Measurements from ENCODE around the gene SNX8. TPM values are rescaled to one million over a fixed set of nuclear protein-coding genes. Genes with fewer than 3 reads are reported as not detected.

Gene SNX8
- total RNA-seq, 1 experiment from 2014 or later: 31.2 TPM

DNA sequence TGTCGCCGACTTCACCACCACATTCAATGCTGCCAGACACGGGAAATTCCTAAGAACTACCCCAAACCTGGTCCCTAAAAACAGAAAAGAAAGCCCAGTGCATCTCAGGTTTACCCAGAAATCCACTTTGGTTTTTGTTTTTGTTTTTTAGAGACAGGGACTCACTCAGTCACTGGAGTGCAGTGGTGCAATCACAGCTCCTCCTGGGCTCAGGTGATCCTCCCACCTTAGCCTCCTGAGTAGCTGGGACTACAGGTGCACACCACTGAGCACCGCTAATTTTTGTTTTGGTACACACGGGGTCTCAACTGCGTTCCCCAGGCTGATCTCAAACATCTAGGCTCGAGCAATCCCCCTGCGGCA is 104.3 kb downstream of the SNX8 start:
- DNase-seq (ENCODE audit: unreplicated experiment): no peak
- intact Hi-C loops (cut with micrococcal nuclease): loop anchor here (2.0 to 10.0 kb wide), 2 partner anchors 397 to 545 kb away; no protein-coding TSS in a partner anchor
- TF ChIP-seq, protein P1, sequence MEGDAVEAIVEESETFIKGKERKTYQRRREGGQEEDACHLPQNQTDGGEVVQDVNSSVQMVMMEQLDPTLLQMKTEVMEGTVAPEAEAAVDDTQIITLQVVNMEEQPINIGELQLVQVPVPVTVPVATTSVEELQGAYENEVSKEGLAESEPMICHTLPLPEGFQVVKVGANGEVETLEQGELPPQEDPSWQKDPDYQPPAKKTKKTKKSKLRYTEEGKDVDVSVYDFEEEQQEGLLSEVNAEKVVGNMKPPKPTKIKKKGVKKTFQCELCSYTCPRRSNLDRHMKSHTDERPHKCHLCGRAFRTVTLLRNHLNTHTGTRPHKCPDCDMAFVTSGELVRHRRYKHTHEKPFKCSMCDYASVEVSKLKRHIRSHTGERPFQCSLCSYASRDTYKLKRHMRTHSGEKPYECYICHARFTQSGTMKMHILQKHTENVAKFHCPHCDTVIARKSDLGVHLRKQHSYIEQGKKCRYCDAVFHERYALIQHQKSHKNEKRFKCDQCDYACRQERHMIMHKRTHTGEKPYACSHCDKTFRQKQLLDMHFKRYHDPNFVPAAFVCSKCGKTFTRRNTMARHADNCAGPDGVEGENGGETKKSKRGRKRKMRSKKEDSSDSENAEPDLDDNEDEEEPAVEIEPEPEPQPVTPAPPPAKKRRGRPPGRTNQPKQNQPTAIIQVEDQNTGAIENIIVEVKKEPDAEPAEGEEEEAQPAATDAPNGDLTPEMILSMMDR (IDR thresholded peaks at IDR 0.05; ENCODE audit: unreplicated experiment): no peak
- no TSS peak for BruUV-seq (replicated peaks)
- CTCF ChIA-PET: interaction anchor here (0.6 to 1.5 kb wide), 10 partner anchors 9 to 1437 kb away, joined by 3 to 6 read pairs (median 4); no protein-coding TSS in a partner anchor
- Mint-ChIP-seq H3K27ac (ENCODE audit: low read depth, unreplicated experiment) (no peak overlapping the region), H3K36me3 (ENCODE audit: insufficient read depth, unreplicated experiment) (peaks cover 27% of the 10 kb centered on the region), H3K27me3 (ENCODE audit: insufficient read depth, unreplicated experiment) (no peaks in the 10 kb centered on the region), H3K4me1 (ENCODE audit: insufficient read depth, unreplicated experiment) (no peaks in the 10 kb centered on the region), H3K4me3 (ENCODE audit: unreplicated experiment) (no peak overlapping the region), H3K9me3 (ENCODE audit: unreplicated experiment) (no peaks in the 10 kb centered on the region)
- POLR2A ChIA-PET: interaction anchor here (0.5 kb wide), 1 partner anchor 148 kb away, joined by 3 read pairs; no protein-coding TSS in a partner anchor

DNA sequence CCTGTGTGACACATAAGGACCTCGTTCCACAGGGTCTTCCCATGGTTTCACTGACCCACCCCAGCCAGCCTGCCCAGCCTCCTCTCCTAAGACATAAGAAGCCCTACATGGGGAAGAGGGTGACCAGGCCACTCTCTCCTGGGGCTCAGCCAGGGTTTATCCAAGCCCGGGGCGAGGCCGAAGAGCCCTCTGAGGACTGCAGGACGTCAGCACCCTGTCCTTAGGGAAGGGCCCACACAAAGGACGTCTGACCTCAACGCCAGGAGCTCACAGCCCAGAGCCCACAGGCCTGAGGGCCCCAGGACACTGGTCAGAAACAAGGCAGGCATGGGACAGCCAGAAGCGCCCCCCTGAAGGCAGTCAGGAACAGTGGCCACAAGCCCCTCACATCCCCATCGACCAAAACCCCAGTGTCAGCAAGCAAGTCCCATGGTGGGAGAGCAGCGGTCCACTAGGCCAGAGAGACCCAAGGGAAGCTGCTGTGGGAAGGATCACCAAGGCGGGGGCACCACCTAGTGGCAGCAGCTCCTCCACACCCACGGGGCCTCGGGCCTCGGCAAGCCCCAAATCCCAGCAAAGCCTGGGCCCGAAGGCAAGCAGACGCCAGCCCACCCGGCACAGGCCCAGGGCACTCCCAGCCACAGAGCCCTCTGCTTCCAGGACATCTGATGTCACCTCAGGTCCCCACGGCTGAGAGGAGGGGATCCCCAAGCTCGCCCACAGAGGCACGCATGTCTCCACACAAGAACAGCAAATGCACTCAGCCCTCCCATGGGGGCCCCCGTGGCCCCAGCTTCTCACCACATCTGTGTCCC is 104.9 kb downstream of the SNX8 start:
- POLR2A ChIA-PET: interaction anchor here (0.5 kb wide), 1 partner anchor 148 kb away, joined by 3 read pairs; no protein-coding TSS in a partner anchor
- Mint-ChIP-seq H3K36me3 (ENCODE audit: insufficient read depth, unreplicated experiment) (peaks cover 23% of the 10 kb centered on the region), H3K27me3 (ENCODE audit: insufficient read depth, unreplicated experiment) (no peaks in the 10 kb centered on the region), H3K27ac (ENCODE audit: low read depth, unreplicated experiment) (peak overlapping the region; percentile 66), H3K4me1 (ENCODE audit: insufficient read depth, unreplicated experiment) (no peaks in the 10 kb centered on the region), H3K4me3 (ENCODE audit: unreplicated experiment) (no peak overlapping the region), H3K9me3 (ENCODE audit: unreplicated experiment) (no peaks in the 10 kb centered on the region)
- BruUV-seq (replicated peaks): no TSS peak
- CTCF ChIA-PET: interaction anchor here (0.6 to 1.5 kb wide), 13 partner anchors 9 to 1437 kb away, joined by 3 to 6 read pairs (median 4); no protein-coding TSS in a partner anchor
- TF ChIP-seq, protein P1 (IDR thresholded peaks at IDR 0.05; ENCODE audit: unreplicated experiment): peak; percentile 57
- DNase-seq (ENCODE audit: unreplicated experiment): peak; percentile 39
- intact Hi-C loops (cut with micrococcal nuclease): loop anchor here (2.0 to 10.0 kb wide), 2 partner anchors 397 to 545 kb away; no protein-coding TSS in a partner anchor

DNA sequence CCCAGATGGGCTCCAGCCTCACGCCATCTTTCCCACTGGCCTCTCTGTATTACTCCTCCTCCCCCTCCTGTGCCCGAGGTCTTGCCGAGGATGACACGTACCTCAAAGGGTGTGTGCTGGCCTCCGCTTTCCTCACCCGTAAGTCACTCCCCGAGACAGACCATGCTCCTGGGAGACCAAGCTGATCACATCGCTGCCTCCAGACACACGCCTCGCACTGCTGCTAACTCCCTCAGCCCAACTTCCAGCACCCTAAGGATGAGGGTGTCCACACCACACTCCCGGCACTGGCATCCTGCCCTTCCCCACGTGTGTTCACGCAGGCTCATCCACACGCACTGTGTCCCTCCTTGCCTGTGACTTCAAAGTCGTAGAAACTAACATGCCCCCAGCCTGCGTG is 105.5 kb downstream of the SNX8 start:
- POLR2A ChIA-PET: interaction anchor here (0.7 kb wide), 1 partner anchor 31 kb away, joined by 3 read pairs; no protein-coding TSS in a partner anchor
- no TSS peak for BruUV-seq (replicated peaks)
- H3K4me3 Mint-ChIP-seq (ENCODE audit: unreplicated experiment): no peak overlapping the region
- intact Hi-C loops (cut with micrococcal nuclease): loop anchor here (2.0 to 10.0 kb wide), 2 partner anchors 396 to 544 kb away; no protein-coding TSS in a partner anchor
- no peaks in the 10 kb centered on the region for H3K9me3 Mint-ChIP-seq (ENCODE audit: unreplicated experiment)
- no peaks in the 10 kb centered on the region for H3K4me1 Mint-ChIP-seq (ENCODE audit: insufficient read depth, unreplicated experiment)
- H3K36me3 Mint-ChIP-seq (ENCODE audit: insufficient read depth, unreplicated experiment): peaks cover 23% of the 10 kb centered on the region
- H3K27ac Mint-ChIP-seq (ENCODE audit: low read depth, unreplicated experiment): peak overlapping the region; percentile 66
- CTCF ChIA-PET: interaction anchor here (0.6 to 1.5 kb wide), 7 partner anchors 8 to 265 kb away, joined by 3 to 5 read pairs (median 5); no protein-coding TSS in a partner anchor
- no peak for DNase-seq (ENCODE audit: unreplicated experiment)
- H3K27me3 Mint-ChIP-seq (ENCODE audit: insufficient read depth, unreplicated experiment): no peaks in the 10 kb centered on the region
- TF ChIP-seq, protein P1 (IDR thresholded peaks at IDR 0.05; ENCODE audit: unreplicated experiment): no peak

DNA sequence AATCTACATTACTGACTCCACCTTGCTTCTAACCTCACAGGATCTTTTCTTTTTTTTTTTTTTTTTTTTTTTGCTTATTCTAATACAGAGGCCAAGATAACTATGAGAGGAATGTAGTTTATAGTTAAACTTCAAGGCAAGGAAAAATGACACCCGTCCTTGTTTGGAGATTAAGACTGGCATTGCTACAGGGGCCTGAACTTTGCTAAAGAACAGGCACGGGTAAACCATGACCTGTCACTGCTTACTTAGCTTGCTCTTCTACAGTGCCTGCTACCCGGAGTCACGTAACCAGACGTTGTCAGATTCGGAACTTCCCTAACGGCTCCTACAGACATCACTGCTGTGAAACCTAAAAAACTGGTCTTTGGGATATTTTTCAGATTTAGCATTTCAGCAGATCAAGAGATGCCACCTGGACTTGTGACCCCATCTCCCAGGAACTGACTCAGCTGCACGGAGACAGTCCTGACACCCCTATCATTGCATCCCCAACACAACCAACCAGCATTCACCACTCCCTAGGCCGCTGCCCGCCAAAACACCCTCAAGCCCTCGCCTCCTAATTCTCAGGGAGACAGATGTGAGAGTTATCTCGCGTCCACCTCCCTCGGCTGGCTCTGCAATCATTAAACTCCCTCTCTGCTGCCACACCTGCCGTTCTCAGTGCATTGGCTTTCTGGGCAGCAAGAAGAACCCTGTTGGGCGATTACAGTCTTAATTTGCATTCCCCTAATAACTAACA is 109.0 kb downstream of the SNX8 start:
- BruUV-seq (replicated peaks): no TSS peak
- TF ChIP-seq, protein P1 (IDR thresholded peaks at IDR 0.05; ENCODE audit: unreplicated experiment): no peak
- no peaks in the 10 kb centered on the region for H3K4me1 Mint-ChIP-seq (ENCODE audit: insufficient read depth, unreplicated experiment)
- ChIA-PET CTCF (no interaction called here), POLR2A (no interaction called here)
- H3K9me3 Mint-ChIP-seq (ENCODE audit: unreplicated experiment): no peaks in the 10 kb centered on the region
- H3K27me3 Mint-ChIP-seq (ENCODE audit: insufficient read depth, unreplicated experiment): no peaks in the 10 kb centered on the region
- no peak overlapping the region for H3K4me3 Mint-ChIP-seq (ENCODE audit: unreplicated experiment)
- H3K27ac Mint-ChIP-seq (ENCODE audit: low read depth, unreplicated experiment): no peak overlapping the region
- DNase-seq (ENCODE audit: unreplicated experiment): no peak
- H3K36me3 Mint-ChIP-seq (ENCODE audit: insufficient read depth, unreplicated experiment): peaks cover 6% of the 10 kb centered on the region
- intact Hi-C loops (cut with micrococcal nuclease): loop anchor here (10.0 kb wide), 1 partner anchor 540 kb away; no protein-coding TSS in a partner anchor

Measured in MCF 10A (cell line).